HG03175 (cell line): ENCODE measurements around the gene UNC5B.

Experiments
- ATAC-seq: cut with Tn5 transposase; IDR thresholded peaks from one replicate; pipeline ENCODE4 v1.9.1; 2021; ENCODE audit warnings: mild to moderate bottlenecking, moderate library complexity; ENCODE audit not compliant: unreplicated experiment

UNC5B gene

GRCh38 chr10:71280216-71280615 lies 67.8 kb downstream of the UNC5B start:
- no peak for ATAC-seq

DNA sequence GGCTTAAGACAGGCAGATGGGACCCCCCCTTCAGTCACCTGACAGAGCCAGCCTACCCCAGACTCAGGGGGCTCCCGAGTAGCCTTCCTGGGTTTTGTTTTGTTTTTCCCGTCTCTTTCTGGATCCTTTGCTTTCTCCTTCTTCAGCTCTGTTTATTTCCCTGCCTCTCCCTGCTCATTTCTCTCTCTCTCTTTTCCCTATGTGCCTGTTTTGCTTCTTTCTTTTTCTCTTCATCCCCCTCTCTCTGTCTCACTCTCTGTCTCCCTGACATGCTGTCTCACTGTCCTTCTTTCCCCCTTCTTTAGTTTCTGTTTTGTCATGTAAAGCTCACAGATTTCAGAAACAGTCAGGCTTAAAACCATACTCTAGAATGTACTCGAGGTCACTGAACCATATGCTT lies 68.5 kb downstream of the UNC5B start:
- no peak for ATAC-seq

DNA sequence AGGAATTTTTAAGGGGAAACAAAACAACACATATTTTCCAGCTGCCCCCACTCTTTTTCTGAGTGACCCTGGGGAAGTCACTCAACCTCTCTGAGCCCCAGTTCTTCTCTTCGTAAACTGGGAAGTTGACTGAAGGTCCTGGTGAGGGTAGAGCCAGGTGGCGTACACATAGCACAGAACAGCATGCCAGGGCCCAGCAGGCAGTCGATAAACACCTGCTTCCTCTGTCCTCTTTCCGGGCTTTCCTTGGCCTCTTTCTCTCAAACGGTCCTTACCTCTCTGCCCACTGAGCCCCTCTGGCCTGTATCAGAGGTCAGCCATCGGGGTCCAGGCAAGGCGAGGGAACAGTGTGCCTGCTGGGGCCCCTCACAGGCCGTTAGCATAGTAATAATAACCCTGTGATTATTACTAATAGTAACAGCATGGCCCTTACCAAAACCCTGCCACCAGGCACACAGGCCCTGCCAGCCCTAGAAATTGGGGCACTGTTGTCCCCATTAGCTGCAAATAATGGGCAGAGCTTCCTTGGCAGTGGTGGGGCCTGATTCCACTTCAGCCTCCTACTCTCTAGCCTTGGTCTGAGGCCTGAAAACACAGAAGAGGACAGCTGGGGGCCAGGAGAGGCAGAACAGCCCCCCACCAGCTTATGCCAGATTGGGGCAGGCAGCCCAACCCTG lies 69.4 kb downstream of the UNC5B start:
- ATAC-seq = no peak

- no peak for ATAC-seq
Measured at GRCh38 chr10:71282323-71282680, 69.9 kb downstream of the UNC5B start.

DNA sequence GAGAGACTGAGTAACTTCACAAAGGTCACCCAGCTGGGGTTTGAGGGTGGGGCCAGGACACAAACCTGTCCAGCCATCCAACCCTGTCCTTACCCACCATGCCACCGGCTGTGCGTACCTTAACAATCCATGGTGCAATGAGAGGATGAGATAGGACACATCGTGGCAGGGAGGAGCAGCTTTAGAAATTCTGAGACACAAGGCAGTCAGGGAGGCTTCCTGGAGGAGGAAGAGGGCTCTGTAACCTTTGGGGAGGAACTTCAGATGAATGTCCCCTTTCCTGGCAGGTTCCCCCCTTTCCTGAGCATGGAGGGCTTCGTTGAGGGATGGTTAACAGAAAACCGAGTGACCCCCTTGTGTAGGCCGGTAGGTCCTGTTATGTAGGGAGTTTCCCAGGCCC lies 71.0 kb downstream of the UNC5B start:
- ATAC-seq = no peak

GRCh38 chr10:71283876-71284275 lies 71.5 kb downstream of the UNC5B start:
- no peak for ATAC-seq

GRCh38 chr10:71284544-71285179 lies 72.3 kb downstream of the UNC5B start:
- ATAC-seq = no peak

DNA sequence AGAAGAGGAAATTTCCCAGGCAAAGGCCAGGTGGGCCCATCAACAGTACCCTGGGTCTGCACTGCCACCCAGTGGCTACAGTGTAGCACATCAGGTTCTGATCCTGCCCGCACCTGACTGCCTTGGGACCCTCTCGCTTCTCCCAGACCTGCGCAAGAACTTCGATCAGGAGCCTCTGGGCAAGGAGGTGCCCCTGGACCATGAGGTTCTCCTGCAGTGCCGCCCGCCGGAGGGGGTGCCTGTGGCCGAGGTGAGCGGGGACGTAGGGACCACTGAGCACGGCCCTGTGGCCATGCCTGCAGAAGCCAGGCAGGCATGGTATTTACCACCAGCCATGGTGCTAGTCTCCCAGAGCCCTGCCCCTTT lies 72.8 kb downstream of the UNC5B start:
- ATAC-seq = no peak

DNA sequence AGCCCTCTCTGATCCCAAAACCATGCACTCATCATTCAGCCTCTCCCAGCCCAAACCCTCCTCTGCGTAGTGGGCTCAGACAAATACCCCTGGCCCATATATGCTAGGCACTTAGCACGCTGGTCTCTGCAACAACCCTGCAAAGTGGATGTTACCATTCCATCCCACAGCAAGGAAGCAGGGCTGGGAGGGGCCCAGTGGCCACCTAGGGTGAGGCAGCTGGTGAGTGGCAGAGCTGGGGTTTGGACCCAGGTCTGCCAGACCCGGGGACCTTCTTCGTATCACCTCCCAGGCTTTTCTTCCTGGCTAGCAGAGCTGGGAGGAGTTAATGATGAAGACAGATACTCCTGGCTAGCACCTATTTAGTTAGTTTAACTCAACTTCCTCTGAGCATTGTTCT lies 73.6 kb downstream of the UNC5B start:
- no peak for ATAC-seq

DNA sequence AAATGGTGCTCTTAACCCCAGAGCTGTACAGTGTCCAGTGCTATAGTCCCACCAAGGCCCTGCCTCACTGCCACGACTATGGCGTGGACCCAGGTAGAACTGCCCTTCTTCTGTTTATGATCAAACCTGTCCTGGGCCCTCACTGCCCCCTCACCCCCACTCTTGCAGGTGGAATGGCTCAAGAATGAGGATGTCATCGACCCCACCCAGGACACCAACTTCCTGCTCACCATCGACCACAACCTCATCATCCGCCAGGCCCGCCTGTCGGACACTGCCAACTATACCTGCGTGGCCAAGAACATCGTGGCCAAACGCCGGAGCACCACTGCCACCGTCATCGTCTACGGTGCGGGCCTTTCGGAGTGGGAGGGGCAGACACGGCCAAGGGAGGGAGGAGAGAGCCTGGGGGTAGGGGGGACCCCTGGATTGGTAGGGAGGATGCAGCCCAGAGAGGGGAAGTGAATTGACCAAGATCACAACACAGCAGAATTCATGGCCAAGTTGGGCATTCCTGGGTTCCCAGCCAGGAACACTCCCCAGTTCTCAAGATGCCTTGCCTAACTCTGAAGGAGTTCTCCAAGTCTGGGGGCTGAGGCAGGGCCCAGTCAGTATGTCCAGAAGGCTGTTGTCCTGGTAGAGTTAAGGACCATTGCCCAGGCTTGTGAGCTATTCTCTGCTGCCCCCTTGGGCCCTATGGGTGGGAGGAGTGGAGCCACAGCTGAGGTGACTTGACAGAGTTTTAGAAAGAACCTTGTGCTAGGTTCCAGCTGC lies 74.3 kb downstream of the UNC5B start:
- no peak for ATAC-seq

DNA sequence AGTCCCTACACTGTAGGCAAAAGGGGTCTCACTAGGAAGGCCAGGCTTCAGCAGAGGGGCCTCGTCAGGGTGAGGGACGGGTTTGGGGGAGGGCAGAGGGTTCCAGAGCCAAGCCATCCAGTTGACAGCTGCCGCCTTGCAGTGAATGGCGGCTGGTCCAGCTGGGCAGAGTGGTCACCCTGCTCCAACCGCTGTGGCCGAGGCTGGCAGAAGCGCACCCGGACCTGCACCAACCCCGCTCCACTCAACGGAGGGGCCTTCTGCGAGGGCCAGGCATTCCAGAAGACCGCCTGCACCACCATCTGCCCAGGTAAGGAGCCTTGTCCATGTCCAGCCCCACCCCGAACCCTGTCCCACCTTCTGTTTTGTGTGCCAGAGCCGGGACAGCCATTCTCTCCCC lies 75.1 kb downstream of the UNC5B start:
- no peak for ATAC-seq

DNA sequence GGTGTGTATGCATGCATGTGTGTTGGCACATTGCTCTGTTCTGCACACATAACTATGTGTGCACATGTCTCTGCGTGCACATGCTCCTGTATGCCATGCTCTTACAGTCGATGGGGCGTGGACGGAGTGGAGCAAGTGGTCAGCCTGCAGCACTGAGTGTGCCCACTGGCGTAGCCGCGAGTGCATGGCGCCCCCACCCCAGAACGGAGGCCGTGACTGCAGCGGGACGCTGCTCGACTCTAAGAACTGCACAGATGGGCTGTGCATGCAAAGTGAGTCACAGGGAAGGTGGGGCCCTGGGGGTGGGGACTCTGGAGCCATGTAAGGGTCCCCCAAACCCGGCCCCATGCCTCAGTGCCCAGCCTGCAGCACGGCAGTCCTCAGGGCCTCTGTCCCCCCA lies 76.1 kb downstream of the UNC5B start:
- ATAC-seq = no peak

DNA sequence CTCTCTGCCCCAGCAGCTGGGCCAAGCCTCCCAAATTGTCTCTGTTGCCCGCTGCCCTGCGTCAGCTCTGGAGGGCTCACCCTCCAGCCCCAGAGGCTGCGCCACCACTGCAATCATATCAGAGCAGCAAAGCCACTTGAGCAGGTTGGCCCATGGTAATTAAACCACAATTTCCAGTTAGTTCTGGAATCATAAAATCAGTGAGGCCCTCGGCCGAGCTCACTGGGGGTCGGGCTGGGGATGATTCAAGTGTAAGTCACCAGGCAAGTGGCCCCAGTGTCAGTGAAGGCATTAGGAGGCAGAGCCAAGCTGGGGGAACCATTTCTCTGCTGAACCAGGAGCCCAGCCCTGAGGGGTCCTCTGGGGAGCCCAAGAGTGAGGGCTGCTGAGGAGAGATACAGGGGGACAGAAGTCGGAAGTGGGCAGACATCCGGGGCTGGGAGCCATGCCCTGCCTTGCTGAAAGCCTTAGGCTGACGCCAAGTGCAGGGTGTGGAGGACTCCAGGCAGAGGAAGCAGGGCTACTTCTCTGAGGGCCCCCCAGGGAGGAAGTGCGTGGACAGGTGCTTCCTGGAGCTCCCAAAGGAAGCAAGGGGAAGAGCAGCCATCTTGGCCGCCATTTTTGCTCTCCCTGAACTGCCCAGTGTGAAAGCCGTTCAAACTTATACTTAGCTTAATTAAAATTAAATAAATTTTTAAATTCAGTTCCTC lies 77.2 kb downstream of the UNC5B start:
- no peak for ATAC-seq

DNA sequence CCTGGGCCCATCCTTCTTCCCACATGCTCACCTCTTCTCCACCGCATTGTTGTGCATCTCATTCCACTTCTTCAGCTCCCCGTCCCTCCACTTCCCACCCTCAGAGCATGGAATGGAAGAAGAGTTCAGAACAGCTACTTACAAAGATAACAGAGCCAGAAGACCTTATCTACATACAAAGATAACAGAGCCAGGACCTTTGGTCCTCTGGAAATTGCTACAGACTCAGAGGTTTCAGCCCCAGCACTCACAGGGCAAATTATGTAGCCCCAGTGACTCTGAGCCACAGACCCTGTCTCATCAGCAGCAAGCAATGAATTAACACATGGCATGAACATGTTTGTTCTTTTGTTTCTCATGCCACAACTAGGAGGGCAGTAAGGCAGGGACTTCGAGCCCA lies 78.0 kb downstream of the UNC5B start:
- ATAC-seq = no peak

DNA sequence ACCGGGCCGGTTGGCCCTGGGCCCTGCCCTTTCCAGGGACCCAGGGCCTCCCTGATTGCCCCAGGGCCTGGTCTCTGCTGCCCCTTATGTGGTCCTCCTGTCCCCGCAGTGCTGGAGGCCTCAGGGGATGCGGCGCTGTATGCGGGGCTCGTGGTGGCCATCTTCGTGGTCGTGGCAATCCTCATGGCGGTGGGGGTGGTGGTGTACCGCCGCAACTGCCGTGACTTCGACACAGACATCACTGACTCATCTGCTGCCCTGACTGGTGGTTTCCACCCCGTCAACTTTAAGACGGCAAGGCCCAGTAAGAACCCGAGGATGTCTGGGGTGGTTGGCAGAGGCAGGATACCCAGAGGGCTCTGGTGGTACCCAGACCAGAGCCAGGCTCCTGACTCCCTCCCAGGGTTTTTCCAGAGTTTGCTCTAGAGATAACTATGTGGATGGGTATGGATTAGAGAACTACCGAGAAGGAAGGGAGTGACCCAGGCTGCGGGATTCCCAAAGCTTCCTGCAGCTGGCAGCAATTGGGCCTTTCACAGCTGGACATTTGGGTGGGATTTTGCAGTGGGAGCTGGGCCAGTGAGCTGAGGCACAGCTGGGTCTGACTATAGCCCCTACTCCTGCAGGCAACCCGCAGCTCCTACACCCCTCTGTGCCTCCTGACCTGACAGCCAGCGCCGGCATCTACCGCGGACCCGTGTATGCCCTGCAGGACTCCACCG lies 78.6 kb downstream of the UNC5B start:
- no peak for ATAC-seq

DNA sequence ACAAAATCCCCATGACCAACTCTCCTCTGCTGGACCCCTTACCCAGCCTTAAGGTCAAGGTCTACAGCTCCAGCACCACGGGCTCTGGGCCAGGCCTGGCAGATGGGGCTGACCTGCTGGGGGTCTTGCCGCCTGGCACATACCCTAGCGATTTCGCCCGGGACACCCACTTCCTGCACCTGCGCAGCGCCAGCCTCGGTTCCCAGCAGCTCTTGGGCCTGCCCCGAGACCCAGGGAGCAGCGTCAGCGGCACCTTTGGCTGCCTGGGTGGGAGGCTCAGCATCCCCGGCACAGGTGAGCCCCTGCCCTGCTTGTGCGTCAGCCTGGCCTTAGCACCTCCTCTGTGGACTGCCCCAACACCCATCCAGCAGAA lies 79.1 kb downstream of the UNC5B start:
- no peak for ATAC-seq

GRCh38 chr10:71292624-71293445 lies 80.5 kb downstream of the UNC5B start:
- no peak for ATAC-seq

- ATAC-seq = no peak
Measured at GRCh38 chr10:71293446-71294084, 81.2 kb downstream of the UNC5B start.

DNA sequence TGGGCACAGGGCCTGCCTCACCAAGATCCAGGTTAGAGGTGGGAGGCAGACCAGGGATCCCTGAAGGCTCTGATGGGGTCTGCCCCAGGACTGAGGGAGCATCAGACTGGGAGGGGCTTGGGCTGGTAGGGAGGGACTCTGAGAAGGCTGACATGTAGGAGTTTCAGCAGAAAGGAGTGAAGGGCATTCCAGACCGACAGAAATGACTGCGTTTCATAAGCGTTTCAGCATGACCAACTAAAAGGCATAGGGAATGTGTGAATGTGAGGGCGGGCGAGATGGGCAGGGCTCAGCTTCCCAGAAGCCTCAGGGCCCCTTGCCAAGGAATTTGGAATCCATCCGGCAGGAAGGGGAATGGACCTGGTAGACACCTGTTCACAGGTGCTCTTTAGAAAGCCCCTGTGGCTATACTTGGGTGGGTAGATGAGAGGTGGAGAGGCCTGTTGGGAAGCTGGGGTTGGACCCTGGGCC lies 81.8 kb downstream of the UNC5B start:
- no peak for ATAC-seq

DNA sequence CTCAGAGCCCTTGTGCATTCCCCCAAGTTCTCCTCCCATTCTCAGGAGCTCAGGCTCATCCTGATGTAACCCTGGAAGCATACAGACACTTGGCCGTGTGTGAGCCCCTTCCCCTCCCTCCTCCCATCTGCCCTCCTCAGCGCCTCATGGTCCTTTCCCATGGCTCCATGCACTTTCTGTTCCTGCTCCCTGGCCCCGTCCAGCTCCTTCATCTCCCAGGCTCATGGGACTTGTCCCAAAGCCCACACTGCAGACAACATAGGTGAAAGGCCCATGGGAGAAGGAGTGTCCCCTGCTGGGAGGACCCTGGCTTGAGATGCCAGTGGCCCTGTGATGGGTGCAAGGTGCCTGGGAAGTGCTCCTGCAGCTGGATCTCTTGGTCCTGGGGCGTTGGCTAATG lies 82.5 kb downstream of the UNC5B start:
- no peak for ATAC-seq
